HEK293 (cell line): Measurements from ENCODE around the gene DNER.

ENCODE experiments used
- CTCF ChIP-seq: fragments of 450-650 bp; formaldehyde crosslinking; IDR thresholded peaks from 2 replicates; pipeline ENCODE4 v1.5.1; 2016; ENCODE audit warnings: missing biosample characterization, missing genetic modification characterization
- ZNF830 ChIP-seq: fragments of 450-650 bp; IDR thresholded peaks from 2 replicates; pipeline ENCODE4 v1.5.0; 2018; ENCODE audit warnings: missing biosample characterization, missing genetic modification characterization, low read depth, mild to moderate bottlenecking, moderate library complexity

- TF ChIP-seq CTCF (tag by site-specific recombination) (no peak), ZNF830 (no peak)
These were observed 113.0 kb downstream of the DNER start for GRCh38 chr2:229601396-229601795.
